Stimulated activated CD4-positive, alpha-beta T cell treated with anti-CD3 and anti-CD28 coated beads, TNF-alpha, amount 100 ng/mL, for 1 hour (primary cell): ENCODE data around the gene EMC8.

ENCODE experiments used
- DNase-seq, 3 donors: peaks; one replicate each; pipeline ENCODE4 v3.0.0-alpha.2; 2020; ENCODE audit warnings: low read depth in 3 of 3, low spot score in 1 of 3

Gene EMC8

DNA sequence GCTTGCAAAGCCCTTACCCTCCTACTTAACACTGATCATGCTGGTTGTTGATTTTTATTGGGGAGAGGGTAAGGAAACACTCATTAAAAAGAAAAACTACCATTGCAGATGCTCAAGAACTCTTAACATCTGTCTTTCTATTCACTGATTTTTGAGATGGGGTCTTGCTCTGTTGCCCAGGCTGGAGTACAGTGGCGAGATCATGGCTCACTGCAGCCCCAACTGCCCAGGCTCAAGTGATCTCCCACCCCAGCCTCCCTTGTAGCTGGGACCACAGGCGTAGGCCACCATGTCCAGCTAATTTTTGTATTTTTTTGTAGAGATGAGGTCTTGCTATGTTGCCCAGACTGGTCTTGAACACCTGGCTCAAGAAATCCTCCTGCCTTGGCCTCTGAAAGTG lies 14.5 kb downstream of the EMC8 start:
- no peak for DNase-seq

GRCh38 chr16:85783441-85783840 lies 15.9 kb downstream of the EMC8 start:
- no peak for DNase-seq

DNA sequence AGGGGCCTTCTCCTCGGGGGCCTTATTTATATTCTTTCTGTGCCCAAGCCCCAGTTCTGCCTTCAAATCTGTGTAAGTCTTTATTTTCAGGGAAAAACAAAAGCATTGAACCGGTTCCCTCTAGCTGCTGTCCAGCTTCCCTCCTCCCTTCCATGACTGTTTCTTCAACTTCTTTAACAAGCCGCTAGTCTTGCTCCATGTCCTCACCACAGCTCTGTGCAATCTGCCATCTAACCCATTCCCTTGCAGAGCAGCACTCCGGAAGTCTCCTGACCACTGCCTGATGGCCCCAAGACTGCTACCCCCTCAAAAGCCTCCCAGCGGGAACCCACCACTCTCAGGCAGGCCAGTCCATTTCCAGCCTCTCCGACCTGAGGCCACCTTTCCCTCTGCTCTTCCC lies 16.9 kb downstream of the EMC8 start:
- DNase-seq, result no peak

- DNase-seq, result no peak
Observed at GRCh38 chr16:85781695-85782370, 17.5 kb downstream of the EMC8 start.

- DNase-seq, result no peak
Observed at GRCh38 chr16:85781156-85781555, 18.2 kb downstream of the EMC8 start.

- DNase-seq, result no peak
Observed at GRCh38 chr16:85780281-85780680, 19.1 kb downstream of the EMC8 start.

- DNase-seq, result no peak
Observed at GRCh38 chr16:85778873-85779272, 20.5 kb downstream of the EMC8 start.

- DNase-seq, result no peak
Observed at GRCh38 chr16:85777583-85778310, 21.6 kb downstream of the EMC8 start.

- DNase-seq, result no peak
Observed at GRCh38 chr16:85774811-85775210, 24.5 kb downstream of the EMC8 start.

- DNase-seq, result no peak
Observed at GRCh38 chr16:85774136-85774535, 25.2 kb downstream of the EMC8 start.

- DNase-seq, result no peak
Observed at GRCh38 chr16:85773044-85773443, 26.3 kb downstream of the EMC8 start.

GRCh38 chr16:85770741-85771140 lies 28.6 kb downstream of the EMC8 start:
- no peak for DNase-seq

DNA sequence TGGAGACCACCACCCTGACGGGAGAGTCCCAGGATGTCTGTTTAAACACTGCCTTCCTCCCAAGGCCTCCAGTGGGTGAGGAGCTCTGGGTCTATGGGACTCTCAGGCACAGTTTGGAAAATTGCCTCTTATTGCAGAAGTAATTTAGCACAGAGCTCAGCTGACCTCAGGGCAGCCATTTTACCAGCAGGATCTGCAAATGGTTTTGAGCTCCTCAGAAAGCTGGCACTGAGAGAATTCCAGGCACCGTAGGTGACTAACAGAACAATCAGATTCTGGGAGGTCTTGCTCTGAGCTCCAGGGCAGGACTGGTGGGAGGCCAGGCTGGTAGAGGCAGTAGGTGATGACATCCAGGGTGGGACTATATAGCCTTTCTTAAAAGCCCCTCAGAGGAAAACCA lies 31.1 kb downstream of the EMC8 start:
- DNase-seq, result no peak

- DNase-seq, result no peak
Observed at GRCh38 chr16:85767531-85767930, 31.8 kb downstream of the EMC8 start.

DNA sequence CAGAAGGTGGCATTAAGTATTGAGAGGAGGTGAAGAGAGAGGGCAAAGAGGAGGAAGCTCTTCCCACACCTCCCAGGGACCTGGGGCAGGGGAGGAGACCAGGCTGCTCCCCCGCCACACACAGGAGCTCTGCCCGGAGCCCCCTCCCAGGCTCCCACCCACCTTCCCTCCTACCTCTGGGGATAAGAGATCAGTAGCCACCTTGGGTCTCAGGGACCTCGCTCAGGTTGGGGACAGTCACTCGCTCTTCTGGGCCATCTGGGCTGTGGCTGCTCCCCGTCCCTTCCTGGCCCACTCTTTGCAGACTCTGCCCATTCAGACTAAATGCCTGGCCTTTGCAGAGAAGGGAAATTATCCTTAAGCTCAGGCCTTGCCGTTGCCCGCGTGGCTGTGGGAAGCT lies 33.6 kb downstream of the EMC8 start:
- no peak for DNase-seq

DNA sequence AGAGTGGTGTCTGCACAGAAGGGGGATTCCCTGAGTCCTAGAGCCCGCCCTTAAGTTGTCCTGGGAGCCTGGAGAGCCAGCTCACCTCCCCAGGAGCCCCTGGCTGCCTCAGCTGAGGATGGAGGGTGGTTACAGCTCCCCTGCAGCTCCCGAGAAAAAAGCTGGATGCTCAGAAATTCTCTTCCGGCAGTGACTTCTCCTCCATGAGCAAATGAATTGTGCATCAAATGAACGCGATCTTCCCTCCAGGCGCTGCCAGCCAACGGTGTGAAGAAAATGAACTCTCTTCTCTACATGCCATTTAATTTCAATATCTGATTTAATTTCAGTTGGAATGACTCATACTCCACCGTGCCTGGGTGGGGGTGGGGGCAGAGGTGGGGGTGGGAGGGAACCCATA lies 34.1 kb downstream of the EMC8 start:
- DNase-seq, result no peak

- no peak for DNase-seq
Observed at GRCh38 chr16:85763616-85764015, 35.7 kb downstream of the EMC8 start.

GRCh38 chr16:85762970-85763369 lies 36.4 kb downstream of the EMC8 start:
- no peak for DNase-seq

DNA sequence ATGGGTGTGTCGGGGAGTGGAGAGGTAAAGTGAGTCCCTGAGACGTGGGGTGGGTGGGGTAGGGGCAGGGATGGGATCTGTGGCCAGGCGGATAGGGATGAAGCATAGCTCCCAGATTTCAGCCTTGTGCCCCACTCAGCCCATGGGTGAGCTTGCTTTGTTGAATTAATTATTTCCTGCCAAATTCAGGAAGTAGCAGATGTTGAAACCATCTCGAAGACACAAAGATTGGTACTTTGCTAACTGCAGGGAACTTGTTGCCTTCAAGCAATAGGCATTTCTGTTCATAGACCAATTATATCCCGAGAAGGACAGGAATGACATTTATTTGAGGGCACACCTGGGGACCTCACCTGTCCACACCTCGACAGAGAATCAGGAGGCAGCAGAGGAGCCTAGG lies 37.5 kb downstream of the EMC8 start:
- DNase-seq, result no peak

DNA sequence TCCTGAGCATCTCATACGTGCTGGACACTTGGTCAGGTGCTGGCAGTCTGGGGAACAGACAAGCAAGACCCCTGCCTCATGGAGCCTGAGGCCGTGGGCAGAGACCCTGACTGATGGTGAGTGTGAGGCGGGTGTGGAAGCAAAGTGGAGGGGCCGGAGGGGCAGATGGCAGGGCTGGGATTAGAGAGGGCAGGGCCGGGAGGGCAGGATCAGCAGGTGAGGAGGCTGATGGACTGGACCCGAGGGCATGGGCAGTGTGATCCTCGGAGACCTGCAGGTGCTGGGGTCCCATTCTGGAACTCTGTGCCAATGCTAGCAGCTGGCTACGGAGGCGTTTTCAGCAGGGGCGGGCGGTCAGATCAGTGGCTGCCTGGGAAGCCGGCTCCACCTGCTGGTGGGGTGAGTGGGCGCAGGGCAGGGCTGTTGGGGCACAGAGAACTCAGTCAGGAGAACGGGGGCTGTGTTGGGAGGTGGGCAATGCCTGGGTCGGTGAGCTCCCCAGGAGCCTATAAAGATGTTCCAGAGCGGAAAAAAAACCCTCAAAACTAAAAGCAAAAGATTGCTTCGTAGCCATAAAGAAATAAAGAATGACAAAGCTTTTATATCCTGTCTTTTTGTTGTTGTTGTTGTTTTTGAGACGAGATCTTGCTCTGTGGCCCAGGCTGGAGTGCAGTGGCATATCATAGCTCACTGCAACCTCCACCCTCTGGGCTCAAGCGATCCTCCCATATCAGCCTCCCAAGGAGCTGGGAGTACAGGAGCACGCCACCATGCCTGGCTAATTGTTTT lies 39.5 kb downstream of the EMC8 start:
- DNase-seq, result no peak

- DNase-seq, result no peak
Observed at GRCh38 chr16:85759136-85759535, 40.2 kb downstream of the EMC8 start.

DNA sequence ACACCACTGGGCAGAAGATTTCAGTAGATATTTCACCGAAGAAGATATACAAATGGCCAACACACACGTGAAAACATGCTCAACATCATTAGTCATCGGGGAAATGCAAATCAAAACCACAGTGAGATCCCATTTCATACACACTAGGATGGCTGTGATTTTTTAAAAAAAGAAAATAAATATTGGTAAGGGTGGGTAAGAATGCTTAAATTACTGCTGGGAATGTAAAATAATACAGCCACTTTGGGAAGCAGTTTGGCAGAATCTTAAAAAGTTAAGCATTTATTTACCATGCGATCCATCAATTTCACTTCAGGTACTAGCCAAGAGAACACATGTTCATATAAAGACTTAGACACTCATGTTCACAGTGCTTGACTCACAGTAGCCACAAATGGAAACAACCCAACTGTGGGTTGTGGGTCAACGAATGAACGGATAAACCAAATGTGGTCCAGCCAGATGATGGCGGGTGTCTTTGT lies 42.0 kb downstream of the EMC8 start:
- no peak for DNase-seq
